GM23338 (cell line): Measurements from ENCODE around the gene SPDYE3. TPM values are rescaled to one million over a fixed set of nuclear protein-coding genes. Genes with fewer than 3 reads are reported as not detected.
"Not testable (repeated sequence)": the region's sequence is repeated elsewhere in the genome, so short reads cannot be mapped to it uniquely, and the experiment has no call there.

ENCODE experiments used
- ATAC-seq: fragments of 200-7000 bp; cut with Tn5 transposase; 3 replicates; pipeline ENCODE4 v1.9.1; 2020
- DNase-seq: peaks from one replicate; pipeline ENCODE4 v3.0.0-alpha.2; 2015; ENCODE audit warnings: low spot score
- H2AFZ ChIP-seq: fragments of 200-600 bp; sonication (generic); 2 replicates; pipeline ENCODE4 v1.8.0; 2016; ENCODE audit warnings: antibody characterized with exemption, mild to moderate bottlenecking, moderate library complexity
- H3F3A ChIP-seq: fragments of 200-600 bp; sonication (generic); replicated peaks from 2 replicates; pipeline ENCODE4 v1.8.0; 2017; ENCODE audit warnings: antibody characterized with exemption, mixed run types, low read depth
- H3K27ac ChIP-seq: fragments of 200-600 bp; sonication (generic); 2 replicates; pipeline ENCODE4 v1.6.1; 2016; ENCODE audit warnings: low read depth
- H3K27me3 ChIP-seq: fragments of 200-600 bp; sonication (generic); 2 replicates; pipeline ENCODE4 v1.8.0; 2016; ENCODE audit warnings: mild to moderate bottlenecking, mixed run types, moderate library complexity; ENCODE audit not compliant: insufficient read depth
- H3K36me3 ChIP-seq: fragments of 200-600 bp; sonication (generic); 2 replicates; pipeline ENCODE4 v1.8.0; 2016; ENCODE audit warnings: mild to moderate bottlenecking; ENCODE audit not compliant: insufficient read depth
- H3K4me1 ChIP-seq: fragments of 200-600 bp; sonication (generic); 2 replicates; pipeline ENCODE4 v1.8.0; 2016; ENCODE audit warnings: mild to moderate bottlenecking, moderate library complexity; ENCODE audit not compliant: insufficient read depth
- H3K4me2 ChIP-seq: fragments of 200-600 bp; sonication (generic); 2 replicates; pipeline ENCODE4 v1.7.1; 2017; ENCODE audit warnings: mixed run types
- H3K4me3 ChIP-seq: fragments of 200-600 bp; sonication (generic); 2 replicates; pipeline ENCODE4 v1.6.1; 2016; ENCODE audit warnings: mixed run types
- H3K79me2 ChIP-seq: fragments of 200-600 bp; sonication (generic); replicated peaks from 2 replicates; pipeline ENCODE4 v1.8.0; 2017; ENCODE audit warnings: mild to moderate bottlenecking; ENCODE audit not compliant: insufficient read depth
- H3K9me2 ChIP-seq: fragments of 200-600 bp; sonication (generic); 2 replicates; pipeline ENCODE4 v1.8.0; 2017; ENCODE audit not compliant: insufficient read depth
- H4K20me1 ChIP-seq: fragments of 200-600 bp; sonication (generic); replicated peaks from 2 replicates; pipeline ENCODE4 v1.8.0; 2017; ENCODE audit warnings: mild to moderate bottlenecking; ENCODE audit not compliant: insufficient read depth
- H3K27ac Mint-ChIP-seq: 2 replicates; pipeline ENCODE4 v1.8.0; 2020; ENCODE audit warnings: inconsistent platforms, mild to moderate bottlenecking, moderate library complexity, mixed read lengths
- H3K27me3 Mint-ChIP-seq: 3 replicates; pipeline ENCODE4 v1.8.0; 2022; ENCODE audit warnings: low read depth, mild to moderate bottlenecking, moderate library complexity, mixed read lengths, inconsistent platforms; ENCODE audit not compliant: insufficient read depth, poor library complexity
- H3K36me3 Mint-ChIP-seq: 3 replicates; pipeline ENCODE4 v1.8.0; 2021; ENCODE audit warnings: low read depth, mild to moderate bottlenecking, inconsistent platforms, moderate library complexity, mixed read lengths
- H3K4me1 Mint-ChIP-seq: 3 replicates; pipeline ENCODE4 v1.8.0; 2020; ENCODE audit warnings: mild to moderate bottlenecking, inconsistent platforms, mixed read lengths
- H3K4me3 Mint-ChIP-seq: 3 replicates; pipeline ENCODE4 v1.8.0; 2021; ENCODE audit warnings: moderate library complexity, mild to moderate bottlenecking, inconsistent platforms, mixed read lengths
- H3K9me3 Mint-ChIP-seq: 3 replicates; pipeline ENCODE4 v1.8.0; 2020; ENCODE audit warnings: moderate library complexity, mild to moderate bottlenecking, inconsistent platforms, mixed read lengths
- CREB1 ChIP-seq: fragments of 250-450 bp; sonication (Bioruptor Pico); IDR thresholded peaks from 2 replicates; pipeline ENCODE4 v1.5.0; 2020; ENCODE audit warnings: low read depth, mild to moderate bottlenecking, moderate library complexity
- ETS1 ChIP-seq: IDR thresholded peaks from 2 replicates; pipeline ENCODE4 v1.6.1; 2016; ENCODE audit warnings: antibody characterized with exemption
- EZH2 ChIP-seq: fragments of 200-600 bp; sonication (generic); IDR thresholded peaks from one replicate; pipeline ENCODE4 v1.8.0; 2017; ENCODE audit warnings: antibody characterized with exemption, mild to moderate bottlenecking, low read depth; ENCODE audit not compliant: unreplicated experiment
- EZH2phosphoT487 ChIP-seq: fragments of 200-600 bp; sonication (generic); IDR thresholded peaks from one replicate; pipeline ENCODE4 v1.8.1; 2018; ENCODE audit warnings: antibody characterized with exemption; ENCODE audit not compliant: unreplicated experiment
- JUNB ChIP-seq: IDR thresholded peaks from one replicate; pipeline ENCODE4 v1.6.1; 2016; ENCODE audit warnings: antibody characterized with exemption; ENCODE audit not compliant: unreplicated experiment
- NANOG ChIP-seq: IDR thresholded peaks from 2 replicates; pipeline ENCODE4 v1.6.1; 2016; ENCODE audit warnings: antibody characterized with exemption, borderline replicate concordance
- STAT1 ChIP-seq: IDR thresholded peaks from one replicate; pipeline ENCODE4 v1.6.1; 2016; ENCODE audit warnings: antibody characterized with exemption; ENCODE audit not compliant: unreplicated experiment
- ZNF331 ChIP-seq: fragments of 250-450 bp; sonication (Bioruptor Pico); IDR thresholded peaks from 2 replicates; pipeline ENCODE4 v1.5.0; 2020; ENCODE audit warnings: low read depth, mild to moderate bottlenecking, moderate library complexity
- polyA plus RNA-seq: library from polyadenylated mRNA; unstranded; fragments of >200 nt; fragmentation: Nextera tagmentation; extraction: Ambion mirVana; gene quantifications from 2 replicates; pipeline ENCODE4 v1.2.1, GENCODE V29; 2016
- total RNA-seq: library from RNA; depleted of rRNA; stranded (reverse); fragments of >200 nt; shearing (Covaris generic); gene quantifications from 2 replicates; pipeline ENCODE4 v1.2.3, GENCODE V29; 2014
- TF ChIP-seq, protein P1 (sequence below), 2 experiments: fragments of 200-600 bp in 1 of 2; sonication (generic) in 1 of 2; conservative IDR thresholded peaks; 2 replicates each; pipeline versions ENCODE4 v1.5.1 to v1.6.1; 2016 to 2017; ENCODE audit warnings: antibody characterized with exemption in 2 of 2, low read depth in 2 of 2, mild to moderate bottlenecking in 2 of 2, moderate library complexity in 1 of 2
- TF ChIP-seq, protein P2 (sequence below): fragments of 250-450 bp; sonication (Bioruptor Pico); IDR thresholded peaks from 2 replicates; pipeline ENCODE4 v1.5.0; 2020; ENCODE audit warnings: mild to moderate bottlenecking, moderate library complexity

SPDYE3 gene
- total and polyA plus RNA-seq, 2 experiments from 2014 or later: 3.6 TPM; not detected in 1

DNA sequence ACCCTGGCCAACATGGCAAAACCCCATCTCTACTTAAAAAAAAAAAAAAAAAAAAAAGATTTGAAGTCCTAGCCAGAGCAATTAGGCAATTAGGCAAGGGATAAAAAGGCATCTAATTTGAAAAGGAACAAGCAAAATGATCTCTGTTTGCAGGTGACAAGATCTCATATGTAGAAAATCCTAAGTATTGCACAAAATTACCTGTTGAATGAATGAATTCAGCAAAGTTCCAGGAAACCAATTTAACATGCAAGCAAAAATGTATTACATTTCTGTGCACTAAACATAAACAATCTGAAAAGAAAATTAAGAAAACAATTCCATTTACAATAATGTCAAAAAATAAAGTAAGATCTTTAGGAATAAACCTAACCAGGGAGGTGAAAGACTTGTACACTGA lies 55.6 kb downstream of the SPDYE3 start (continued):
- TF ChIP-seq, protein P1, sequence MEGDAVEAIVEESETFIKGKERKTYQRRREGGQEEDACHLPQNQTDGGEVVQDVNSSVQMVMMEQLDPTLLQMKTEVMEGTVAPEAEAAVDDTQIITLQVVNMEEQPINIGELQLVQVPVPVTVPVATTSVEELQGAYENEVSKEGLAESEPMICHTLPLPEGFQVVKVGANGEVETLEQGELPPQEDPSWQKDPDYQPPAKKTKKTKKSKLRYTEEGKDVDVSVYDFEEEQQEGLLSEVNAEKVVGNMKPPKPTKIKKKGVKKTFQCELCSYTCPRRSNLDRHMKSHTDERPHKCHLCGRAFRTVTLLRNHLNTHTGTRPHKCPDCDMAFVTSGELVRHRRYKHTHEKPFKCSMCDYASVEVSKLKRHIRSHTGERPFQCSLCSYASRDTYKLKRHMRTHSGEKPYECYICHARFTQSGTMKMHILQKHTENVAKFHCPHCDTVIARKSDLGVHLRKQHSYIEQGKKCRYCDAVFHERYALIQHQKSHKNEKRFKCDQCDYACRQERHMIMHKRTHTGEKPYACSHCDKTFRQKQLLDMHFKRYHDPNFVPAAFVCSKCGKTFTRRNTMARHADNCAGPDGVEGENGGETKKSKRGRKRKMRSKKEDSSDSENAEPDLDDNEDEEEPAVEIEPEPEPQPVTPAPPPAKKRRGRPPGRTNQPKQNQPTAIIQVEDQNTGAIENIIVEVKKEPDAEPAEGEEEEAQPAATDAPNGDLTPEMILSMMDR (conservative IDR thresholded peaks at IDR 0.05; ENCODE audit: low read depth in 2 of 2): no peak
- no peak for TF ChIP-seq STAT1
- TF ChIP-seq CREB1 (CRISPR knock-in tag): no peak

DNA sequence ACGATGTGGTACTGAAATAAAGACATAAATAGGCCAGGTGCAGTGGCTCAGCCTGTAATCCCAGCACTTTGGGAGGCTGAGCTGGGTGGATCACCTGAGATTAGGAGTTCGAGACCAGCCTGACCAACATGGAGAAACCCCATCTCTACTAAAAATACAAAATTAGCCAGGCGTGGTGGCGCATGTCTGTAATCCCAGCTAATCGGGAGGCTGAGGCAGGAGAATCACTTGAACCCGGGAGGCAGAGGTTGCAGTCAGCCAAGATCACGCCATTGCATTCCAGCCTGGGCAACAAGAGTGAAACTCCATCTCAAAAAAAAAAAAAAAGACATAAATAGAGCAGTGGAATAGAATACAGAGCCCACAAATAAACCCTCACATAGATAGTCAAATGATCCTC lies 56.3 kb downstream of the SPDYE3 start:
- not testable (repeated sequence) for H3K79me2 ChIP-seq
- peaks cover 21% of the 10 kb centered on the region for H3K36me3 ChIP-seq

GRCh38 chr7:100364480-100364879 lies 57.0 kb downstream of the SPDYE3 start:
- peaks cover 15% of the 10 kb centered on the region for H3K4me1 Mint-ChIP-seq
- H3K79me2 ChIP-seq: no peaks in the 10 kb centered on the region
- no peak overlapping the region for H3K4me3 Mint-ChIP-seq
- H4K20me1 ChIP-seq: no peaks in the 10 kb centered on the region; the same call in none of the 2 replicates
- H2AFZ ChIP-seq: no peak overlapping the region
- peaks cover 10% of the 10 kb centered on the region for H3K27me3 Mint-ChIP-seq
- H3K9me3 Mint-ChIP-seq: no peaks in the 10 kb centered on the region
- ATAC-seq (no peak), DNase-seq (no peak)
- no peaks in the 10 kb centered on the region for H3K27me3 ChIP-seq
- no peak overlapping the region for H3K27ac ChIP-seq
- 0 out of 2 replicates have a peak, but pooled peaks cover 7% of the 10 kb centered on the region for H3F3A ChIP-seq
- no peak overlapping the region for H3K4me2 ChIP-seq
- H3K27ac Mint-ChIP-seq: no peak overlapping the region
- no peak overlapping the region for H3K4me3 ChIP-seq
- H3K36me3 Mint-ChIP-seq: peaks cover 61% of the 10 kb centered on the region
- H3K9me2 ChIP-seq: no peaks in the 10 kb centered on the region
- H3K4me1 ChIP-seq: peaks cover 2% of the 10 kb centered on the region; the same call in 1 of the 2 replicates
- peaks cover 17% of the 10 kb centered on the region for H3K36me3 ChIP-seq
- TF ChIP-seq JUNB (no peak), ZNF331 (CRISPR knock-in tag) (no peak), EZH2phosphoT487 (no peak), STAT1 (no peak), ETS1 (no peak), NANOG (no peak), CREB1 (CRISPR knock-in tag) (no peak), EZH2 (no peak)
- TF ChIP-seq, protein P2, sequence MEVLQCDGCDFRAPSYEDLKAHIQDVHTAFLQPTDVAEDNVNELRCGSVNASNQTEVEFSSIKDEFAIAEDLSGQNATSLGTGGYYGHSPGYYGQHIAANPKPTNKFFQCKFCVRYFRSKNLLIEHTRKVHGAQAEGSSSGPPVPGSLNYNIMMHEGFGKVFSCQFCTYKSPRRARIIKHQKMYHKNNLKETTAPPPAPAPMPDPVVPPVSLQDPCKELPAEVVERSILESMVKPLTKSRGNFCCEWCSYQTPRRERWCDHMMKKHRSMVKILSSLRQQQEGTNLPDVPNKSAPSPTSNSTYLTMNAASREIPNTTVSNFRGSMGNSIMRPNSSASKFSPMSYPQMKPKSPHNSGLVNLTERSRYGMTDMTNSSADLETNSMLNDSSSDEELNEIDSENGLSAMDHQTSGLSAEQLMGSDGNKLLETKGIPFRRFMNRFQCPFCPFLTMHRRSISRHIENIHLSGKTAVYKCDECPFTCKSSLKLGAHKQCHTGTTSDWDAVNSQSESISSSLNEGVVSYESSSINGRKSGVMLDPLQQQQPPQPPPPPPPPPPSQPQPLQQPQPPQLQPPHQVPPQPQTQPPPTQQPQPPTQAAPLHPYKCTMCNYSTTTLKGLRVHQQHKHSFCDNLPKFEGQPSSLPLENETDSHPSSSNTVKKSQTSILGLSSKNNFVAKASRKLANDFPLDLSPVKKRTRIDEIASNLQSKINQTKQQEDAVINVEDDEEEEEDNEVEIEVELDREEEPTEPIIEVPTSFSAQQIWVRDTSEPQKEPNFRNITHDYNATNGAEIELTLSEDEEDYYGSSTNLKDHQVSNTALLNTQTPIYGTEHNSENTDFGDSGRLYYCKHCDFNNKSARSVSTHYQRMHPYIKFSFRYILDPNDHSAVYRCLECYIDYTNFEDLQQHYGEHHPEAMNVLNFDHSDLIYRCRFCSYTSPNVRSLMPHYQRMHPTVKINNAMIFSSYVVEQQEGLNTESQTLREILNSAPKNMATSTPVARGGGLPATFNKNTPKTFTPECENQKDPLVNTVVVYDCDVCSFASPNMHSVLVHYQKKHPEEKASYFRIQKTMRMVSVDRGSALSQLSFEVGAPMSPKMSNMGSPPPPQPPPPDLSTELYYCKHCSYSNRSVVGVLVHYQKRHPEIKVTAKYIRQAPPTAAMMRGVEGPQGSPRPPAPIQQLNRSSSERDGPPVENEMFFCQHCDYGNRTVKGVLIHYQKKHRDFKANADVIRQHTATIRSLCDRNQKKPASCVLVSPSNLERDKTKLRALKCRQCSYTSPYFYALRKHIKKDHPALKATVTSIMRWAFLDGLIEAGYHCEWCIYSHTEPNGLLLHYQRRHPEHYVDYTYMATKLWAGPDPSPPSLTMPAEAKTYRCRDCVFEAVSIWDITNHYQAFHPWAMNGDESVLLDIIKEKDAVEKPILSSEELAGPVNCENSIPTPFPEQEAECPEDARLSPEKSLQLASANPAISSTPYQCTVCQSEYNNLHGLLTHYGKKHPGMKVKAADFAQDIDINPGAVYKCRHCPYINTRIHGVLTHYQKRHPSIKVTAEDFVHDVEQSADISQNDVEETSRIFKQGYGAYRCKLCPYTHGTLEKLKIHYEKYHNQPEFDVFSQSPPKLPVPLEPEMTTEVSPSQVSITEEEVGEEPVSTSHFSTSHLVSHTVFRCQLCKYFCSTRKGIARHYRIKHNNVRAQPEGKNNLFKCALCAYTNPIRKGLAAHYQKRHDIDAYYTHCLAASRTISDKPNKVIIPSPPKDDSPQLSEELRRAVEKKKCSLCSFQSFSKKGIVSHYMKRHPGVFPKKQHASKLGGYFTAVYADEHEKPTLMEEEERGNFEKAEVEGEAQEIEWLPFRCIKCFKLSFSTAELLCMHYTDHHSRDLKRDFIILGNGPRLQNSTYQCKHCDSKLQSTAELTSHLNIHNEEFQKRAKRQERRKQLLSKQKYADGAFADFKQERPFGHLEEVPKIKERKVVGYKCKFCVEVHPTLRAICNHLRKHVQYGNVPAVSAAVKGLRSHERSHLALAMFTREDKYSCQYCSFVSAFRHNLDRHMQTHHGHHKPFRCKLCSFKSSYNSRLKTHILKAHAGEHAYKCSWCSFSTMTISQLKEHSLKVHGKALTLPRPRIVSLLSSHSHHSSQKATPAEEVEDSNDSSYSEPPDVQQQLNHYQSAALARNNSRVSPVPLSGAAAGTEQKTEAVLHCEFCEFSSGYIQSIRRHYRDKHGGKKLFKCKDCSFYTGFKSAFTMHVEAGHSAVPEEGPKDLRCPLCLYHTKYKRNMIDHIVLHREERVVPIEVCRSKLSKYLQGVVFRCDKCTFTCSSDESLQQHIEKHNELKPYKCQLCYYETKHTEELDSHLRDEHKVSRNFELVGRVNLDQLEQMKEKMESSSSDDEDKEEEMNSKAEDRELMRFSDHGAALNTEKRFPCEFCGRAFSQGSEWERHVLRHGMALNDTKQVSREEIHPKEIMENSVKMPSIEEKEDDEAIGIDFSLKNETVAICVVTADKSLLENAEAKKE: no peak

More for the DNA sequence above, 56.3 kb downstream of the SPDYE3 start:
- H3K4me3 ChIP-seq, H3K4me3 Mint-ChIP-seq, H4K20me1 ChIP-seq, H3K4me2 ChIP-seq, H3K27ac ChIP-seq, H2AFZ ChIP-seq, DNase-seq, H3K27me3 ChIP-seq, H3K27ac Mint-ChIP-seq, H3K9me3 Mint-ChIP-seq, H3F3A ChIP-seq, H3K4me1 ChIP-seq, ATAC-seq, H3K9me2 ChIP-seq: not testable (repeated sequence)
- H3K4me1 Mint-ChIP-seq: peaks cover 12% of the 10 kb centered on the region; the same call in 2 of the 3 replicates
- peaks cover 66% of the 10 kb centered on the region for H3K36me3 Mint-ChIP-seq
- peaks cover 13% of the 10 kb centered on the region for H3K27me3 Mint-ChIP-seq
